NCI-H1694 treated with DMSO at 0.1 percent for 48 hours (cell line): Measurements from ENCODE around the gene TFF3.

Experiments used
- DNase-seq: peaks from one replicate; lab custom pipeline; 2025; lab: John Stamatoyannopoulos, UW

The TFF3 gene, protein sequence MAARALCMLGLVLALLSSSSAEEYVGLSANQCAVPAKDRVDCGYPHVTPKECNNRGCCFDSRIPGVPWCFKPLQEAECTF

DNA sequence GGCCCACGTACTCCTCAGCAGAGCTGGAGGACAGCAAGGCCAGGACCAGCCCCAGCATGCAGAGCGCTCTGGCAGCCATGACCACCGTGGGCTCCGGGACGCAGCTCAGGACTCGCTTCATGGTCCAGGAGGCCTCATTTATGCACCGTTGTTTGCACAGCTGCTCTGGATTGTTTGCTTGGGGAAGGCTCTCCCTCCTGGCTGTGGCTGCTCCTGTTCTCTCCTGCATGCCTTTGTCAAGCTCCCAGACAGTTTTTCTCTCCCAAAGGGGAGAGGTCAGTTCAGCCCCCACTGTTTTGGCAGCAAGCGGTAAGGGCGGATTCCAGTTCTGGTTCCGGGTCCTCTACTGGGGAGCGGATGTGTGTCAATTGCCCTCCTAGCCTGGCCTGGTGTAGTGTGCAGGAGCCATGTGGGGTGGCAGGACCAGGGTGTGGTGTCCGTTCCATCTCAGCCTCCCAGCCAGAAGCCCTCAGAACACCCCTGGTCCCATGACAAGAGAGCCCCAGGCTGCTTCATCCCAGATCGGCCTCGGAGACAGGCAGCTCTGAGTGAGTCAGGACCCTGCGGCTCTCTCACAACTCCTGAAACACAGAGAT lies at the start of gene TFF3:
Gene TFF3 (minus strand): TSS at position 114 of the 596 bp plus-strand sequence. CDS start 35 bp downstream, at position 79.
- DNase-seq: peak; percentile 30

DNA sequence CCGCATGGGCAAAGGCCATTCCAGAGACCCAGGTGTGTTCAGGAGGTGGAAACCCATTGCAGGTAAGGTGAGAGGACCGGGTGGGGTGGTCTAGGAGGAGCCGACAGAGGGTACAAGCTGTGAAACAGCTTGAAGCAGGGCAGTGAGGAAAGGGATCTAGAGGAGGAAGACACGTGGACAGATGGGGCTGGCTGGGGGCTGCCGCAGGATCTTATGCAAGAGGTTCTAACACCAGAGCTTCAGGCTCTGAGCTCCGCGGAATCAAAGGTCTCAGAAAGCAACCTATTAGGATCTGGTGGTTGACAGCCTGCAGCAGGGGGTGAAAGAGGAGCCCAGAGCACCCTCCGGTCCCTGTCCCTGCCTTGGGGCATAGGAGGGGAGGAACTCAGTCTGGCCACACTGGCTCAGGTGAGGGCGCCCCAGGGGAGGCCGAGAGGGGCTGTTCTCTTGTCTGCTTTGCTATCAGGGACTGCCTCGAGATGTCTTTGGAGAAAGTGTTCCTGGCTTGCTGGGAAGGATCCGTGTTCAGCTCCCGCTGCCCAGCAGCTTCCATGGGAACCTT lies 49.2 kb upstream of the TFF3 start:
- DNase-seq: no peak

DNA sequence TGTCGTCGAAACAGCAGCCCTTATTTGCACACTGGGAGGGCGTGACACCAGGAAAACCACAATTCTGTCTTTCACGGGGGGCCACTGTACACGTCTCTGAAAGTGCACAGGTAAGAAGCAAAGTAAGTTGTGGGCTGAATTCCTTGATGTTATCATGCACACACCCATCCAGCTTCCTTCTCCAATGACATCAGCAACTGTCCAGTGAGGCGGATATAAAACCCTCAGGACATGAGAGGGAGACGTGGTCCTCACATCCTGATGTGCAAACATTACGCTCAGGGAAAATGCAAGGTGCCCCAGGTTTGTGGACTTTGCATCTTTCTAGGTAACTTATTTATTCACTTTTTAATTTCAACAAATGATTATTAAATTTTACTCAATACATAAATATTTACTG lies 48.1 kb upstream of the TFF3 start:
- no peak for DNase-seq

DNA sequence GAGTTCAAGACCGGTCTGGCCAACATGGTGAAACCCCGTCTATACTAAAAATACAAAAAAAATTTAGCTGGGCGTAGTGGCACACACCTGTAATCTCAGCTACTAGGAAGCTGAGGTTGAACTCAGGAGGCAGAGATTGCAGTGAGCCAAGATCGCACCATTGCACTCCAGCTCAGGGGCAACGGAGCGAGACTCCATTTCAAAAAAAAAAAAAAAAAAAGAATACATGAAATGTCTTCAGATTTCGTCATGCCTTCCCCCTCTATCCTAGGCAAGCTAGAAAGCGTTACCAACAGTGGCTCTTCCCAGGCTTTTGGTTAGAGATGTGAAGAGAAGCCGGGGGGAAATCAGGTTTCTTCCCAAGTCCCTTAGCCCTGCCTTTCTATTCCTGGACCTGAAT lies 47.5 kb upstream of the TFF3 start:
- no peak for DNase-seq

DNA sequence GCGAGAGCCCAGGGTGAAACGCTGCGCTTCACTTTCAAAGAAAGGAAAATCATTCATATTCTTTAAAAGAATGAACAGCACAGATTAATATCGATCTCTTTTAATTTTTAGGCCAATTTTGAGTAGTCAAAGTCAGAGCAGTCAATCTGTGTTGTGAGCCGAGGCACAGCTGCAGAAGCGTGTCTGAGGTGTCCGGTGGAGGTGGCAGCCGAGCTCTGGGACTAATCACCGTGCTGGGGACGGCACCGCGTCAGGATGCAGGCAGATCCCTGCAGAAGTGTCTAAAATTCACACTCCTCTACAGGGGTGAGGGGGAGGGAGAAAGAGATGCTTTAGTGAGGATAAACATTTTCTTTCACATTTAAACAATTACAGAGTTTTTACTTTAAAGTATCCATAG lies 47.0 kb upstream of the TFF3 start:
- no peak for DNase-seq

DNA sequence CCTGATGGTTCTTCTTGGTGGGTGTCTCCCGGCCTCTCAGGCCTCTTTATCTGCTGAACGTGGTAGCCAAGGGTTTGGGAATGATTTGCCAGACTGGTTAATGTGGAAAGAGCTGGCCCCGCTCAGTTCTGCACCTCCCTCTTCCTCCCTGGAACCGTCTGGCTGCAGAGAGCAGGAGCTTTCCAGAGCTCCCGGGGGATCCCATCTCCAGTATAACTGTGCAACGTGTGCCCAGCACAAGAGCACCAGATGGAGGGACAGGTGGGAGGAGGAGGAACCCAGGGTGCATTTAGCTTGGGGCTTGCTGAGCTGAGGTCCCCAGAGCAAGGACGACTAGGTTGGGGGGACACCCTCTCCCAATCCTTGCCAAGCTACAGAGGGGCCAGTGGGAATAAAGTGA lies 46.1 kb upstream of the TFF3 start:
- DNase-seq: peak; percentile 93

DNA sequence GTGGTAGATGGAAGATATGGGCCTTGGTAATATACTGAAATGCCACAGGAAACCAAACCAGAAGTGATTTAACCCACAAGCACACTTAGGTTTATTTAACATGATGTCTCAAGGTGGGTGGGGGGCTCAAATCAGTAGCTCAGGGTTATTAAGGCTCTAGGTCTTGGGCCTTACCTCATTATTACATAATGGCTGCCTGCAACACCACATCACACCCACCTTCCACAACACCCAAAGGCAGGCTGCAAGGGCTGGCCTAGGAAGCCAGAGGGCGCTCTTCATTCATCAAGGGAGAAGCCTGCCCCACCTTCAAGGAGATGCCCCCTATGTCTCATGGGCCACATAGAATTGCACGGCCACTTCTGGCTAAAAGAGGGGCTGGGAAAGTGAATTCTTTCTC lies 45.1 kb upstream of the TFF3 start:
- no peak for DNase-seq

DNA sequence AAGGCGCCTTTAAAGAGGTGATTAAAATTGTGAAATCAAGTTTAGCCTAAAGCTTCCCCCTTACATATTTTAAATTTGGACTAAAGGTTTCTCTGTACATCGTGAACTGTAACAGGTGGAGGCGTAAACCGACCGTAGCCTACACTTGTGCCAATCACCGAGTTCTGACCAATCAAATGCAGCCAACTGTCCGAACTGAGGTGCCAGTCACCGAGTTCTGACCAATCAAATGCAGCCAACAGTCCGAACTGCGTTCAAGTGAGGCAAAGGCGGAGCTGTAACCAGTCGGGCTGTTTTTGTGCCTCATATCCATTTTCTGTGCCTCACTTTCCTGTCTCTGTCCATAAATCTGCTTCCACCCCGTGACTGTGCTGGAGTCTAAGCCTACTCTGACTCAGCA lies 43.7 kb upstream of the TFF3 start:
- DNase-seq: no peak

DNA sequence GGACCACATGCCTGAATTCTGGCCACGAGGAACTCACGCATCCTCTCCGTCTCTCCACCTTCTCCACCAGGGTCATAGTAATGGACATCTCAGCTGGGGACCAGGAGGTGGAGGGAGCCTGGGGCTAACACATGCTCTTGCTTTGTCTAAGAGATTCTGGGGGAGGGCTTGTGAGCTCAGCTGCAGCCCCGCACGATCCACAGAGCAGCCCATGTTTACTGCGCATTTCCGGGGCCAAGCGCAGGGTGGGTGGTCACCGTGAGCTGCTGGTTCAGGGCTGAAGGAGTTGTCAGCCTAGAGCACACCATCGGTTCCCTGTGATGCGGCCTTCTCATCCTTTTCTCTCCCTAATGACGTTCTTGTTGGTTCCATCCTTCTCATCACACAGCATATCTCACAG lies 43.1 kb upstream of the TFF3 start:
- DNase-seq: no peak

DNA sequence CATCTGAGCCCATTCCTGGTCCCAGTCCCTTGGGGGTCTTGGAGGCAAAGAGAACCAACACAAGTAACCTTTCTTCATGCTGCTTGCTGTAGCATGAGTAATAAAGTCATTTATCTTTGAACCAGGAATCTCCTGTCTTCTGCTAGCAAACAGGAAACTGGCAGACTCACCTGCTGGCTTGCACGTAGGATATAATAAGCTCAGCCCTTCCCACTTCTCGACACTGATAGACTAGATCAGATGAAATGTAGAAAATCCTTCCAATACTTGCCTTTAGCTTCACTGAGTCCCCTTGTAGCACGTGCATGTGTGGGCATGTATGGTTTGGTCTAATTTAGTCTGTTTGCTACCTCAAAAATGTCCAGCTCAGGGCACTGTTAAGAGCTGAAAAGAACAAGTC lies 42.1 kb upstream of the TFF3 start:
- no peak for DNase-seq

DNA sequence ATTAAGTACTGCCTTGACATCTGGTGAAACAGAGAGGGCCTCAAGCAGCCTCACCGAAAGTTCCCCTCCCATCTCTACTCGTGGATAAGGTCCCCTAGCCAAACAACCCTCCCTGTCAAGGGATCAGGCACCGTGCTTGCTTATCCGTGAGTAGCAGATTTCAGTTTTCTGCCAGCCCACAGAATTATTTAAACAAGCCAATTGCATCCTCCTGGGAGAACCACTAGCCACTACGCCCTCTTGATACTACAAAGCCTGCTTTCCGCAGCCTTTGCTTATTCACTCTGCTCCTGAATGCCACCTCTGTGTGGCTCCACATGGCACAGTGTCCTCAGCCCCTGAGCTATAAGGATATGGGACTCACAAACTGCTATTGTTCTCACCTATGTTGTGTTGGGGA lies 41.4 kb upstream of the TFF3 start:
- DNase-seq: no peak

DNA sequence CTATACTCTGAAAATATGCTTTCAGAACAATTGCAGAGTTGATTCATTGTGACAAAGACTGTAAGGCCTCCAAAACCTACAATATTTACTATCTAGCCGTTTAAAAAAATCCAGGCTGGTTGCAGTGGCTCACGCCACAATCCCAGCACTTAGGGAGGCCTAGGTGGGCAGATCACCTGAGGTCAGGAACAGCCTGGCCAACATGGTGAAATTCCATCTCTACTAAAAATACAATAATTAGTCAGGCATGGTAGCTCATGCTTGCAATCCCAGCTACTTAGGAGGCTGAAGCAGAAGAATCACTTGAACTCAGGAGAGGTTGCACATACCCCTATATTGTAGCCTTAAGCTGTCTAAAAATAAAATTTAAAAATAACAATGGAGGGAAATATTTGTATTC lies 40.8 kb upstream of the TFF3 start:
- no peak for DNase-seq

DNA sequence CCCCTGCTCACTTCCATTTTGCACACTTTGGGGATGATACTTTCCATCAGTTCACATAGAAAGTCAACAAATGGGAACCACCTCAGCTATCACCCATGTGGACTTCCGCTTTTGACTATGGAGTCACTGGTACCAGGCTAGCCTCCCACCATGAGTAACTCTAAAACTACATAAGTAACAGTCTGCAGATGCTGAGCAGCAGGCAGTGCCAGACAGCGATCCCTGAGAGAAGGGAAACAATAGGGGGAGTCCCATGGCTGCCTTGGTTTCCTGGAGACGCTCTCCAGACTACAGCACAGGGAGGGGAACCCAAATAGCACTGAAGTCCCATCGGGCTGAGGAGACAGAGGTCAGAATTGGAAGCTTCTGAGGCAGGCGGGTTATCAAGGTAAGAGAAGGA lies 38.4 kb upstream of the TFF3 start:
- no peak for DNase-seq

DNA sequence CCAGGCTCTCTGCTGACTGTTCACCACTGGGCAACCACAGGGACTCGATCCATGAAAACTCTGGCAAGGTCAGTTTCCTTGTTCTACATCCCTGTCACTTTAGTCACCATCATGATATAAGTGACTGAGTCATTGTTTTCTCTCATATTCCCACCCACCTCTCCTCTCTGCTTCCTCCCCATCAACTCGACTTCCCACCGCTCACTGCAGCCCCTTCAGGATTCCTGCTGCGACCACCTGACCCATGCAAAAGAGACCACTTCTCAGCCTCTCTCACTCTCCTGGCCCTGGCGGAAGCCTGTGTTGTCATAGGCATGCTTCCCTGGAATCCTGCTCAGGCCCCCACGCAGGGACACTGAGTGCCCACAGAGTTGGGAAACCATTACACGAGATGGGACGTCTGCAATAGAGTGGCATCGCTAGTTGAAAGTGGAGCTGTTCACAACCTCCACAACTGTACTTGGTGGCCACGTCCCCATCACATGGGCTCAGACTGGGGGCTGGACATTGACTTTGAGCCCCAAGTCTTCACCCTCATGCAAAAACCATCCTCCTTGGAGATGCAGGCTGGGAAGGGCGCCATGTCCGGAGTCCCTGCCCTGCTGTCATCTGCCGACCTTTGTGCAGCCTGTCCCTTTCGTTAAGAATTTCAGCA lies 37.4 kb upstream of the TFF3 start:
- DNase-seq: no peak

DNA sequence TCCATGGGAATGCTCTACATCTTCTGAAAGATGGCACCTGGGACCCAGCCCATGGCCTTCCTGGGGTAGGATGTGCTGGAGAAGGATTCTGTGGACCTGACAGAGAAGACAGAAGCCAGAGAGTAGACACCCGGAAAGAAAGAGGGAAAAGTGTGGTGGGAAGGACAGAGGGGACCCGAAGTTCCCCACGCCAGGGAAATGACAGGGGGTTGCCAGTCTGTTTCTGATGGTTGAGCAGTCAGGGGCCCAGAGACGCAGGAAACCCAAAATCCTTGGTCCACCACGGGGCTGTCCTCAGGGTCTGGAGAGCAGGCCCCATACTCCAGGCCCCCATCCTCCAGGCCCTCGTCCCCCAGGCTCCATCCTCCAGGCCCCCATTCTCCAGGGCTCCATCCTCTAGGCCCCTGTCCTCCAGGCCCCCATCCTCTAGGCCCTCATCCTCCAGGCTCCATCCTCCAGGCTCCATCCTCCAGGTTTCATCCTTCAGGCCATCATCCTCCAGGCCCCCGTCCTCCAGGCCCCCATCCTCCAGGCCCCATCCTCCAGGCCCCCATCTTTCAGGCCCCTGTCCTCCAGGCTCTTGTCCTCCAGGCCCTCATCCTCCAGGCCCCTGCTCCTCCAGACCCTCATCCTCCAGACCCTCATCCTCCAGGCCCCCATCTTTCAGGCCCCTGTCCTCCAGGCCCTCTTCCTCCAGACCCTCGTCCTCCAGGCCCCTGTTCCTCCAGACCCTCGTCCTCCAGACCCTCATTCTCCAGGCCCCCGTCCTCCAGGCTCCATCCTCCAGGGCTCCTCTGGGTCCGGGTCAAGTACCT lies 36.6 kb upstream of the TFF3 start:
- no peak for DNase-seq

DNA sequence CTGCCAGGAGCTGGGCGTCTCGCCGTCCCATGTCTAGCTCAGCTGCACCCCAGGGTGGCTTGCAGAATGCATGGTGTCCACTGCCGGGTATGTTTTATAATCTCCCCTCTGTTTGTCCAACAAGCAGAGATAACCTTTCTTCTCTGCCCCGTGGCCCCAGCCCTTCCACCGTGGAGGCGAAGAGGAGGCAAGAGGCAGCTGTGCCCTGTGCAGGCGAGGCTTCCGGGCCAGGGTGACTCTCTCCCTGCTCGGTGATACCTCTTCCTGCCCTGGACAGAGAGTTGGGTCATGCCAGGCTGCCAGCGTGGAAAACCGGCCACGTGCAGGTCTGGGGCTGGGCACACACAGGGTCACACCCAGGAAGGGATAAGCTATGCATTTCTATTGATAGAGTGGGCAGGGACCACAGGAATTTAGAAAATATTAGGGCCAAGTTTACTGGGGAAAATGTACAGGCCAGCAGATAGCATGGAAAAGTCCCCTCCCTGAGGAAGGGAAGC lies 35.8 kb upstream of the TFF3 start, which contains the start of gene TFF2:
Gene TFF2 (minus strand): TSS at position 68 of the 500 bp plus-strand sequence. CDS start 37 bp downstream, at position 31.
- DNase-seq: no peak

DNA sequence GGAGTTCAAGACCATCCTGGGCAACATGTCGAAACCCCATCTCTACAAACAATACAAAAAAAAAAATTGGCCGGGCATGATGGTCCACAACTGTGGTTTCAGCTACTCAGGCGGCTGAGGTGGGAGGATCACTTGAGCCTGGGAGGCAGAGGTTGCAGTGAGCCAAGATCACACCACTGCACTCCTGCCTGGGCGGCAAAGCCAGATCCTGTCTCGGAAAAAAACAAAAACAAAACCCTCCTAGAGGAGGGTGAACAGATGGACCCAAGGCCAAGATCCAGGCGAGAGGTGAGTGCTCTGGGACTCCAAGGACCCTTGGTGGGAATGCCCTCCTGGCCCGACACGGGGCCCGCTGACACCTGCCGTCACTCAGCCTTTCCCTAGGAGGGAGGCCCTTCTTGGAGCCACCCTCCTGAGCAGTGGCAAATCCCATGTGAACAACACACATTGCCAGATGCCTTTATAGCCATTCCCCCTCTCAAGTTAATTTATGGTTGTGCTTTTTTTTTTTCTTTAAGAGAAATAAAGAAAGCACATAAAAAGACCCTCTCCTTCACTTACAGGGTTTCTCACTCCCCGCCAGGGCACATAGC lies 35.2 kb upstream of the TFF3 start:
- DNase-seq: no peak

DNA sequence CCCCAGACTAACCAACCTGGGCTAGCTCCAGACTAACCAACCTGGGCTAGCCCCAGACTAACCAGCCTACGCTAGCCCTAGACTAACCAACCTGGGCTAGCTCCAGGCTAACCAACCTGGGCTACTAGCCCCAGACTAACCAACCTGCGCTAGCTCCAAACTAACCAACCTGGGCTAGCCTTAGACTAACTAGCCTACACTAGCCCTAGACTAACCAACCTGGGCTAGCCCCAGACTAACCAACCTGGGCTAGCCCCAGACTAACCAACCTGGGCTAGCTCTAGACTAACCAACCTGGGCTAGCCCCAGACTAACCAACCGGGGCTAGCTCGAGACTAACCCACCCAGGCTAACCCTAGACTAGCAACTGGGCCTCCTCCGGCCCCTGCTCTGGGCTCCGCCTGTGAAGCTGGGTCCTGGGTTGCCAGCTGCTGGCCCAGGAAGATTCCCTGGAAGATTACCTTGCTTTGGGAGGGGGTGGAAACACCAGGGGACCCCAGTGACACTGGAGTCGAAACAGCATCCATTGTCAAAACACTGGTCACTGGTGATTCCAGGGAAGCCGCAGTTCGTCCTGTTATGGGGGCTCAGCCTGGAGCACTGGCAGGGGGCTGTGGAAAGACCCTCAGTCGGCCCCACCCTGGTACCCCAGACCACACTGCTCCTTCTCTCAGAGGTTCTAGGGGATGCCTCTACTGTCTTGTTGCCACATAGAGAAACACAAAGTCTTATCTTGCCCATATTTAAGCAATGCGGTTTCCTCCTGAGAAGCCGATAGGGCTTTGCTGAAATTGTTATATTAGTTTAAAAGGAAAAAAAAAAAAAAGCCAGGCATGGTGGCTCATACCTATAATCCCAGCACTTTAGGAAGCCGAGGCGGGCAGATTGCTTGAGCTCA lies 34.5 kb upstream of the TFF3 start:
- DNase-seq: no peak

DNA sequence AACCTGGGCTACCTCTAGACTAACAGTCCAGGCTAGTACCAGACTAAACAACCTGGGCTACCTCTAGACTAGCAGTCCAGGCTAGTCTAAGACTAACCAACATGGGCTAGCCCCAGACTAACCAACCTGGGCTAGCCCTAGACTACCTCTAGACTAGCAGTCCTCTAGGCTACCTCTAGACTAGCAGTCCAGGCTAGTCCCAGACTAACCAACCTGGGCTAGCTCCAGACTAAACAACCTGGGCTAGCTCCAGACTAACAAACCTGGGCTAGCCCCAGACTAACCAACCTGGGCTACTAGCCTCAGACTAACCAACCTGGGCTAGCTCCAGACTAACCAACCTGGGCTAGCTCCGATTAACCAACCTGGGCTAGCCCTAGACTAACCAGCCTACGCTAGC lies 33.6 kb upstream of the TFF3 start:
- DNase-seq: no peak

DNA sequence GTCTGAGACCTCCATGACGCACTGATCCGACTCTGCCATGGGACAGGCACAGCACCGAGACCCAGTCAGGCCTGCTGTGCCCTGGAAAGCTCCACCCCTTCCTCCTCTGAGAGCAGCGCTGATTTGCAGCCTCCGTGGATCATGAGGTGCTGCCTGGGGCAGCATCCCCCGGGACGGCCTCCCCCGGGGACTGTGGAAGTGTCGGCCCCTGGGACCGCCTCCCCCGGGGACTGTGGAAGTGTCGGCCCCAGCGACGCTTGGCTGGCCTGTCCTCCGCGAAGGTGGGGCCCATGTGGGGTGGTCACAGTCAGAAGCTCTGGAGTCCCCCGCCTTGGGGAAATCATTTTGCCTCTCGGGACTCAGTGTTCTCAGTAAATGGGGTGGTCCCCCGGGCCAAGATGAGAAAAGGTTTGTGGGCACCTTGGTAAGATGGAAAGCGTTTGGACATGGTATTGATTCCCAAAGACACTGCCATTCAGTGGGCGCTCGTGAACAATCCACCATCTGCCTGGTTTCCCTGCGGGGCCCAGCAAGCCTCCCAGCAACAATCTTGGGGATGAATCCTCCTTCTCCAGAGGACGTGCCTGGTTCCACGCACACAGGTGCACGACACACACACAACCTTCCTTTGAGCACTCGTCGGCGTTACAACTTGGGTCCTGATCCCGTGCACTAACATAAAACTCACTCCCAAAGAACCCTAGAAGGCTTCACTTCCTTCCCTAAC lies 32.6 kb upstream of the TFF3 start:
- DNase-seq: no peak
